Activated CD8-positive, alpha-beta T cell treated with anti-CD3 and anti-CD28 coated beads, Interleukin-2, amount 10 ng/mL, durations not matched to agents 7 days and 5 days (primary cell): Measurements from ENCODE around the gene TTC23. TPM values are rescaled to one million over a fixed set of nuclear protein-coding genes. Genes with fewer than 3 reads are reported as not detected.
"Not testable (repeated sequence)": the region's sequence is repeated elsewhere in the genome, so short reads cannot be mapped to it uniquely, and the experiment has no call there.

Experiments
- ATAC-seq: fragments of 150-1000 bp; cut with Tn5 transposase; one replicate; pipeline ENCODE4 v1.10.0; 2021; ENCODE audit warnings: moderate library complexity
- CTCF ChIA-PET: fragments of 350-600 bp; sonication (Branson Sonifier 250); formaldehyde crosslinking; loops from one replicate; lab custom pipeline; 2021; ENCODE audit warnings: antibody characterized with exemption; lab: Charles Lee
- POLR2A ChIA-PET: fragments of 350-600 bp; sonication (Branson Sonifier 250); formaldehyde crosslinking; loops from one replicate; lab custom pipeline; 2021; ENCODE audit warnings: antibody characterized with exemption; lab: Charles Lee
- DNase-seq: peaks from one replicate; pipeline ENCODE4 v3.0.0-alpha.2; 2020
- H3K27ac Mint-ChIP-seq: one replicate; pipeline ENCODE4 v1.8.0; 2021; ENCODE audit warnings: mild to moderate bottlenecking, mixed read lengths
- H3K27me3 Mint-ChIP-seq: one replicate; pipeline ENCODE4 v1.8.0; 2021; ENCODE audit warnings: low read depth, mixed read lengths
- H3K36me3 Mint-ChIP-seq: one replicate; pipeline ENCODE4 v1.8.0; 2021; ENCODE audit warnings: low read depth, mixed read lengths
- H3K4me1 Mint-ChIP-seq: one replicate; pipeline ENCODE4 v1.8.0; 2021; ENCODE audit warnings: low read depth, mixed read lengths
- H3K4me3 Mint-ChIP-seq: one replicate; pipeline ENCODE4 v1.8.0; 2021; ENCODE audit warnings: mild to moderate bottlenecking, mixed read lengths
- H3K9me3 Mint-ChIP-seq: one replicate; pipeline ENCODE4 v1.8.0; 2022; ENCODE audit warnings: mixed read lengths; ENCODE audit not compliant: insufficient read depth
- total RNA-seq, 2 experiments: library from RNA; stranded (reverse); gene quantifications; one replicate each; pipeline ENCODE4 v1.2.3, GENCODE V29; 2021

The TTC23 gene
- total RNA-seq, 2 experiments from 2014 or later: 0.65 to 0.82 TPM

GRCh38 chr15:99111641-99112040 is 137.7 kb downstream of the TTC23 start:
- ATAC-seq, DNase-seq, H3K9me3 Mint-ChIP-seq, POLR2A ChIA-PET, H3K36me3 Mint-ChIP-seq, H3K4me3 Mint-ChIP-seq, H3K27ac Mint-ChIP-seq: not testable (repeated sequence)
- peaks cover 23% of the 10 kb centered on the region for H3K4me1 Mint-ChIP-seq
- H3K27me3 Mint-ChIP-seq: peaks cover 14% of the 10 kb centered on the region
- CTCF ChIA-PET: interaction anchor here (3.2 kb wide), 1 partner anchor 35 kb away, joined by 13 read pairs; no protein-coding TSS in a partner anchor

- no peak overlapping the region for H3K4me3 Mint-ChIP-seq
- no peaks in the 10 kb centered on the region for H3K36me3 Mint-ChIP-seq
- no peak for ATAC-seq
- H3K27ac Mint-ChIP-seq: no peak overlapping the region
- CTCF ChIA-PET: interaction anchor here (1.3 to 3.2 kb wide), 3 partner anchors 10 to 35 kb away, joined by 3 to 13 read pairs (median 5); no protein-coding TSS in a partner anchor
- no peak for DNase-seq
- no peaks in the 10 kb centered on the region for H3K9me3 Mint-ChIP-seq
- POLR2A ChIA-PET: no interaction called here
- peaks cover 29% of the 10 kb centered on the region for H3K4me1 Mint-ChIP-seq
- peaks cover 20% of the 10 kb centered on the region for H3K27me3 Mint-ChIP-seq
Measured at GRCh38 chr15:99110581-99111320, 138.6 kb downstream of the TTC23 start.

GRCh38 chr15:99110093-99110492 is 139.3 kb downstream of the TTC23 start:
- ChIA-PET CTCF (interaction anchor here (1.3 to 3.2 kb wide), 3 partner anchors 10 to 34 kb away, joined by 3 to 13 read pairs (median 5); no protein-coding TSS in a partner anchor), POLR2A (no interaction called here)
- no peak for ATAC-seq
- H3K36me3 Mint-ChIP-seq: no peaks in the 10 kb centered on the region
- DNase-seq: no peak
- H3K27me3 Mint-ChIP-seq: peaks cover 23% of the 10 kb centered on the region
- H3K27ac Mint-ChIP-seq: no peak overlapping the region
- H3K4me1 Mint-ChIP-seq: peaks cover 31% of the 10 kb centered on the region
- H3K4me3 Mint-ChIP-seq: no peak overlapping the region
- H3K9me3 Mint-ChIP-seq: no peaks in the 10 kb centered on the region

- Mint-ChIP-seq H3K27me3 (peaks cover 27% of the 10 kb centered on the region), H3K9me3 (no peaks in the 10 kb centered on the region), H3K4me1 (peaks cover 32% of the 10 kb centered on the region), H3K27ac (no peak overlapping the region), H3K4me3 (no peak overlapping the region), H3K36me3 (no peaks in the 10 kb centered on the region)
- CTCF ChIA-PET: interaction anchor here (1.3 to 3.2 kb wide), 3 partner anchors 9 to 33 kb away, joined by 3 to 13 read pairs (median 5); no protein-coding TSS in a partner anchor
- POLR2A ChIA-PET: no interaction called here
- DNase-seq (no peak), ATAC-seq (no peak)
Measured at GRCh38 chr15:99109555-99110021, 139.8 kb downstream of the TTC23 start.

- CTCF ChIA-PET: interaction anchor here (1.6 to 3.2 kb wide), 2 partner anchors 10 to 33 kb away, joined by 5 to 13 read pairs; no protein-coding TSS in a partner anchor
- H3K4me3 Mint-ChIP-seq: no peak overlapping the region
- ATAC-seq (no peak), DNase-seq (no peak)
- peaks cover 28% of the 10 kb centered on the region for H3K27me3 Mint-ChIP-seq
- H3K36me3 Mint-ChIP-seq: no peaks in the 10 kb centered on the region
- H3K9me3 Mint-ChIP-seq: no peaks in the 10 kb centered on the region
- H3K4me1 Mint-ChIP-seq: peaks cover 33% of the 10 kb centered on the region
- POLR2A ChIA-PET: no interaction called here
- no peak overlapping the region for H3K27ac Mint-ChIP-seq
Measured at GRCh38 chr15:99108993-99109392, 140.4 kb downstream of the TTC23 start.

- H3K4me3 Mint-ChIP-seq: peak overlapping the region; percentile 51
- H3K27me3 Mint-ChIP-seq: peaks cover 44% of the 10 kb centered on the region
- DNase-seq (peak; percentile 37), ATAC-seq (no peak)
- H3K27ac Mint-ChIP-seq: no peak overlapping the region
- POLR2A ChIA-PET: interaction anchor here (0.7 kb wide), 1 partner anchor 490 kb away, joined by 3 read pairs; no protein-coding TSS in a partner anchor
- H3K36me3 Mint-ChIP-seq: no peaks in the 10 kb centered on the region
- CTCF ChIA-PET: interaction anchor here (1.0 to 2.0 kb wide), 5 partner anchors 30 to 598 kb away, joined by 3 to 11 read pairs (median 6); no protein-coding TSS in a partner anchor
- H3K9me3 Mint-ChIP-seq: no peaks in the 10 kb centered on the region
- peaks cover 33% of the 10 kb centered on the region for H3K4me1 Mint-ChIP-seq
Measured at GRCh38 chr15:99106417-99107220, 142.8 kb downstream of the TTC23 start.

GRCh38 chr15:99105514-99106341 is 143.7 kb downstream of the TTC23 start:
- ChIA-PET CTCF (interaction anchor here (0.7 to 2.0 kb wide), 15 partner anchors 12 to 599 kb away, joined by 3 to 11 read pairs (median 5); no protein-coding TSS in a partner anchor), POLR2A (interaction anchor here (0.7 kb wide), 1 partner anchor 491 kb away, joined by 3 read pairs; no protein-coding TSS in a partner anchor)
- peak; percentile 65 for ATAC-seq
- Mint-ChIP-seq H3K27me3 (peaks cover 49% of the 10 kb centered on the region), H3K9me3 (no peaks in the 10 kb centered on the region), H3K4me3 (peak overlapping the region; percentile 52), H3K4me1 (peaks cover 29% of the 10 kb centered on the region), H3K36me3 (no peaks in the 10 kb centered on the region), H3K27ac (no peak overlapping the region)
- peak; percentile 44 for DNase-seq

GRCh38 chr15:99104788-99105513 is 144.4 kb downstream of the TTC23 start, which contains the start of gene SYNM:
Gene SYNM, plus strand, starts transcription at chr15:99105080. Its CDS starts 120 bp downstream, at chr15:99105200.
- peaks cover 28% of the 10 kb centered on the region for H3K4me1 Mint-ChIP-seq
- DNase-seq (peak; percentile 29), ATAC-seq (peak; percentile 50)
- H3K4me3 Mint-ChIP-seq: peak within 1 kb of the TSS; percentile 59
- no peaks in the 10 kb centered on the region for H3K36me3 Mint-ChIP-seq
- H3K27me3 Mint-ChIP-seq: peaks cover 54% of the 10 kb centered on the region
- POLR2A ChIA-PET: no interaction called here
- H3K9me3 Mint-ChIP-seq: no peaks in the 10 kb centered on the region
- H3K27ac Mint-ChIP-seq: no peak within 1 kb of the TSS
- CTCF ChIA-PET: interaction anchor here (0.7 to 2.0 kb wide), 15 partner anchors 11 to 599 kb away, joined by 3 to 11 read pairs (median 5); no protein-coding TSS in a partner anchor

- DNase-seq (no peak), ATAC-seq (no peak)
- POLR2A ChIA-PET: no interaction called here
- CTCF ChIA-PET: interaction anchor here (0.9 to 1.6 kb wide), 3 partner anchors 104 to 601 kb away, joined by 3 read pairs; no protein-coding TSS in a partner anchor
- Mint-ChIP-seq H3K4me1 (peaks cover 26% of the 10 kb centered on the region), H3K27me3 (peaks cover 56% of the 10 kb centered on the region), H3K9me3 (no peaks in the 10 kb centered on the region), H3K27ac (no peak overlapping the region), H3K36me3 (no peaks in the 10 kb centered on the region), H3K4me3 (no peak overlapping the region)
Measured at GRCh38 chr15:99103279-99103678, 146.1 kb downstream of the TTC23 start.
